NT2/D1 (cell line): ENCODE results near the gene ABCC3.

Experiments
- DNase-seq: peaks from one replicate; pipeline ENCODE4 v3.0.0-alpha.2; 2011; ENCODE audit warnings: low read depth, low spot score
- H3K27me3 ChIP-seq: 2 replicates; pipeline ENCODE4 v1.6.0; 2011; ENCODE audit warnings: mild to moderate bottlenecking; ENCODE audit not compliant: insufficient read length, insufficient read depth
- H3K36me3 ChIP-seq: 2 replicates; pipeline ENCODE4 v1.6.1; 2011; ENCODE audit warnings: mild to moderate bottlenecking, low read length, mixed read lengths; ENCODE audit not compliant: insufficient read depth, insufficient read length
- H3K4me1 ChIP-seq: 2 replicates; pipeline ENCODE4 v1.5.1; 2011; ENCODE audit not compliant: insufficient read depth, insufficient read length
- H3K4me3 ChIP-seq: 2 replicates; pipeline ENCODE4 v1.5.1; 2011; ENCODE audit warnings: low read depth; ENCODE audit not compliant: insufficient read length
- H3K9ac ChIP-seq: 2 replicates; pipeline ENCODE4 v1.6.0; 2011; ENCODE audit warnings: low read depth; ENCODE audit not compliant: insufficient read length
- H3K9me3 ChIP-seq: 2 replicates; pipeline ENCODE4 v1.5.1; 2011; ENCODE audit warnings: mild to moderate bottlenecking, low read length; ENCODE audit not compliant: insufficient read depth
- SUZ12 ChIP-seq: IDR thresholded peaks from 2 replicates; pipeline ENCODE4 v1.6.1; 2011; ENCODE audit not compliant: insufficient read length, insufficient read depth; ENCODE audit errors: extremely low read depth
- YY1 ChIP-seq: IDR thresholded peaks from 2 replicates; pipeline ENCODE4 v1.6.1; 2011; ENCODE audit not compliant: insufficient read length, insufficient read depth
- ZNF274 ChIP-seq: IDR thresholded peaks from 2 replicates; pipeline ENCODE4 v1.6.1; 2011; ENCODE audit warnings: mild to moderate bottlenecking, low read depth, low read length

ABCC3 gene

GRCh38 chr17:50681263-50682200, 46.9 kb downstream of the ABCC3 start:
- Histone ChIP-seq H3K9ac (no peak overlapping the region), H3K4me3 (no peak overlapping the region), H3K9me3 (no peaks in the 10 kb centered on the region), H3K4me1 (peaks cover 10% of the 10 kb centered on the region), H3K36me3 (no peaks in the 10 kb centered on the region), H3K27me3 (no peaks in the 10 kb centered on the region)
- DNase-seq = no peak
- TF ChIP-seq YY1 (no peak), ZNF274 (no peak), SUZ12 (no peak)

- Histone ChIP-seq H3K9ac (no peak overlapping the region), H3K36me3 (no peaks in the 10 kb centered on the region), H3K4me1 (peaks cover 15% of the 10 kb centered on the region)
These were observed 47.8 kb downstream of the ABCC3 start for GRCh38 chr17:50682441-50682840.

DNA sequence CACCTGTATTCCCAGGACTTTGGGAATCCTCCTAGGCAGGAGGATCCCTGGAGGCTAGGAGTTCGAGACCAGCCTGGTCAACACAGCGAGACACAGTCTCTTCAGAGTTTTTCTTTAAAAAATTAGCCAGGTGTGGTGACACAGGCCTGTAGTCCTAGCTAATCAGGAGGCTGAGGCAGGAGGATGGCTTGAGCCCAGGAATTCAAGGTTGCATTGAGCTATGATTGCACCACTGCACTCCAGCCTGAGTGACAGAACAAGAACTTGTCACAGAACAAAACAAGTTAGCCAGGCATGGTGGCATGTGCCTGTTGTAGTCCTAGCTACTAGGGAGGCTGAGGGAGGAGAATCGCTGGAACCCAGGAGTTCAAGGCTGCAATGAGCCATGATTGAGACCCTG, 48.3 kb downstream of the ABCC3 start:
- no peaks in the 10 kb centered on the region for H3K36me3 ChIP-seq
- H3K4me1 ChIP-seq = peaks cover 15% of the 10 kb centered on the region
- no peak for DNase-seq
- no peak overlapping the region for H3K9ac ChIP-seq
- no peak for TF ChIP-seq ZNF274
- no peak for TF ChIP-seq YY1
- no peak for TF ChIP-seq SUZ12
- no peaks in the 10 kb centered on the region for H3K27me3 ChIP-seq
- H3K9me3 ChIP-seq = no peaks in the 10 kb centered on the region
- H3K4me3 ChIP-seq = no peak overlapping the region

More at GRCh38 chr17:50682441-50682840, 47.8 kb downstream of the ABCC3 start:
- no peaks in the 10 kb centered on the region for H3K27me3 ChIP-seq
- no peak for DNase-seq
- H3K4me3 ChIP-seq = no peak overlapping the region
- no peaks in the 10 kb centered on the region for H3K9me3 ChIP-seq
- TF ChIP-seq YY1 (no peak), SUZ12 (no peak), ZNF274 (no peak)

GRCh38 chr17:50683434-50684287, 49.0 kb downstream of the ABCC3 start:
- TF ChIP-seq YY1 (no peak), ZNF274 (no peak), SUZ12 (no peak)
- DNase-seq = no peak
- no peak overlapping the region for H3K9ac ChIP-seq
- no peaks in the 10 kb centered on the region for H3K9me3 ChIP-seq
- H3K27me3 ChIP-seq = no peaks in the 10 kb centered on the region
- no peaks in the 10 kb centered on the region for H3K36me3 ChIP-seq
- peaks cover 17% of the 10 kb centered on the region for H3K4me1 ChIP-seq
- H3K4me3 ChIP-seq = no peak overlapping the region

DNA sequence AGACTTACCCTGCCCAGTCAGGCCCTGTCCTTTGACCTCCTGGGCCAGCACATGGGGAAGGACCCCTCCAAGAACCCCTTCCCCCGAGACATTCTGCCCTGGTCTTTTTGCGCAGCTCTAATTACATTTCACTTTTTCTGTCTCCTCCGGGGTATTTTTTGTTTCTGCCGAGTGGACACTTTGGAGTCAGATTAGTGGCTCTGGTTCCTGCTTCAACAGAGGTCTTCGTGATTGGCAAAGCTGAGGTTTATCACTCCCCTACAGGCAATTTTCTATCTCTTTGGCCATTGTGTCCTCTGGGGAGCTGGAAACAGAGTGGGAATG, 49.6 kb downstream of the ABCC3 start:
- no peaks in the 10 kb centered on the region for H3K27me3 ChIP-seq
- H3K9ac ChIP-seq = no peak overlapping the region
- no peak for DNase-seq
- H3K36me3 ChIP-seq = no peaks in the 10 kb centered on the region
- no peak overlapping the region for H3K4me3 ChIP-seq
- TF ChIP-seq ZNF274 (no peak), YY1 (no peak), SUZ12 (no peak)
- H3K9me3 ChIP-seq = no peaks in the 10 kb centered on the region
- peaks cover 19% of the 10 kb centered on the region for H3K4me1 ChIP-seq

- H3K4me3 ChIP-seq = no peak overlapping the region
- H3K9ac ChIP-seq = no peak overlapping the region
- TF ChIP-seq SUZ12 = no peak
- TF ChIP-seq ZNF274 = no peak
- TF ChIP-seq YY1 = no peak
- no peaks in the 10 kb centered on the region for H3K27me3 ChIP-seq
- H3K36me3 ChIP-seq = no peaks in the 10 kb centered on the region
- DNase-seq = no peak
- H3K4me1 ChIP-seq = peaks cover 24% of the 10 kb centered on the region
- H3K9me3 ChIP-seq = no peaks in the 10 kb centered on the region
These were observed 50.1 kb downstream of the ABCC3 start for GRCh38 chr17:50684612-50685333.

GRCh38 chr17:50685334-50685665, 50.6 kb downstream of the ABCC3 start:
- DNase-seq = no peak
- Histone ChIP-seq H3K27me3 (no peaks in the 10 kb centered on the region), H3K9ac (no peak overlapping the region), H3K4me3 (no peak overlapping the region), H3K36me3 (no peaks in the 10 kb centered on the region), H3K4me1 (peaks cover 28% of the 10 kb centered on the region), H3K9me3 (no peaks in the 10 kb centered on the region)
- TF ChIP-seq SUZ12 = no peak
- no peak for TF ChIP-seq ZNF274
- no peak for TF ChIP-seq YY1
